Transverse colon (tissue), 3 donors: ENCODE results near the gene XYLT1.

Experiments used
- POLR2A ChIP-seq: fragments of 450-650 bp; IDR thresholded peaks from one replicate; pipeline ENCODE4 v1.6.1; 2016; ENCODE audit warnings: antibody characterized with exemption, mild to moderate bottlenecking, moderate library complexity
- TF ChIP-seq, protein P1 (sequence below), 5 experiments: fragments of 200-600 bp in 3 of 5; fragments of 450-650 bp in 2 of 5; sonication (generic) in 3 of 5; IDR thresholded peaks; 1 replicate in 2 of 5; 2 replicates in 3 of 5; pipeline ENCODE4 v1.5.1; 2016 to 2017; ENCODE audit warnings: antibody characterized with exemption in 5 of 5, inconsistent platforms in 3 of 5, mild to moderate bottlenecking in 2 of 5, moderate library complexity in 1 of 5

DNA sequence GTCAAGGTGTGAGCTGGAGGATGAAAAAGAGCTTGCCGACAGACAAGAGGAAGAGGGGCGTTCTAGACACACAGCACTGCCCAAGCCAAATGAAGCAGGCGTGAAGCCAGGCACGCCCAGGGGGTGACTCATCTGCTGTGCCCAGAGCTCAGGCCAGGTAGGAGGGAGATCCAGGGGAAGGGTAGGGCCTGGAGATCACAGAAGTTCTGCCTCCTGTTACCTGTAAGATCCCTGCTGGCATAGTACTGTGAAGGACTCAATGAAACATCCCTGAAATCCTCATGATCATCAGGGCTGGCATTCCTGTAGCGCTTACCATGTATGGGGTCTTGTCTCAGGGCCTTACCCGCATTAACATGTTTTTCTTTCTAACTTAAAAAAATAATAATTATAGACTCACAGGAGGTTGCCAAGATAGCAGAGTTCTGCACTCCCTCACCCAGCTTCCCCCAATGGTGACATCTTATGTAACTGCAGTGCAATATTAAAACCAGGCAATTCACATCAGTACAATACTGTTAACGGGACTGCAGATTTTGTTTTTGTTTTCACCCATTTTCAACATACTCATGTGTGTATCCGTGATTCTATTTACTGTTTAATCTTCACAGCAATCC, 158.6 kb downstream of the XYLT1 start:
- no peak for TF ChIP-seq POLR2A
- TF ChIP-seq, protein P1, sequence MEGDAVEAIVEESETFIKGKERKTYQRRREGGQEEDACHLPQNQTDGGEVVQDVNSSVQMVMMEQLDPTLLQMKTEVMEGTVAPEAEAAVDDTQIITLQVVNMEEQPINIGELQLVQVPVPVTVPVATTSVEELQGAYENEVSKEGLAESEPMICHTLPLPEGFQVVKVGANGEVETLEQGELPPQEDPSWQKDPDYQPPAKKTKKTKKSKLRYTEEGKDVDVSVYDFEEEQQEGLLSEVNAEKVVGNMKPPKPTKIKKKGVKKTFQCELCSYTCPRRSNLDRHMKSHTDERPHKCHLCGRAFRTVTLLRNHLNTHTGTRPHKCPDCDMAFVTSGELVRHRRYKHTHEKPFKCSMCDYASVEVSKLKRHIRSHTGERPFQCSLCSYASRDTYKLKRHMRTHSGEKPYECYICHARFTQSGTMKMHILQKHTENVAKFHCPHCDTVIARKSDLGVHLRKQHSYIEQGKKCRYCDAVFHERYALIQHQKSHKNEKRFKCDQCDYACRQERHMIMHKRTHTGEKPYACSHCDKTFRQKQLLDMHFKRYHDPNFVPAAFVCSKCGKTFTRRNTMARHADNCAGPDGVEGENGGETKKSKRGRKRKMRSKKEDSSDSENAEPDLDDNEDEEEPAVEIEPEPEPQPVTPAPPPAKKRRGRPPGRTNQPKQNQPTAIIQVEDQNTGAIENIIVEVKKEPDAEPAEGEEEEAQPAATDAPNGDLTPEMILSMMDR (IDR thresholded peaks at IDR 0.05): no peak
